ENCODE results near the gene THSD4.

The THSD4 gene

DNA sequence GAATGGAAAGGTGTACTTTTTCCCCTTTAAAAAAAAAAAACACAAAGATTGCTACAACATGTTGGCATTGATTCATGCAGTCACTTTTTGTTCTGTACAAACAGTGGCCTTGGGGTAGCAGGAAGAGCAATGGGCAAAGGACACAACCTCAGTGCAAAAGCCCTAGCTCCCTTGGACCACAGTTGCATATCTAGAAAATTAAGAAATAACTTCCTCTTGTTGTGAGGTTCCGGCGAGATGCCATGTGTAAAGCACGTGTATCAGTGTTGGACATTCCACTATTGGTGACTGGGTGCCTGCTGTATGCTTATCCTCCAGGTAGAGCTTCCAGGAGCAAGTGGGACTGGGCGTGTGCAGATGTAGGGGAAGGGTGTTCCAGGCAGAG is 164.5 kb downstream of the THSD4 start:
- H3K4me3 ChIP-seq (replicated peaks; ENCODE audit: low read depth, low read length) = no peak overlapping the region
- TF ChIP-seq, protein P1, sequence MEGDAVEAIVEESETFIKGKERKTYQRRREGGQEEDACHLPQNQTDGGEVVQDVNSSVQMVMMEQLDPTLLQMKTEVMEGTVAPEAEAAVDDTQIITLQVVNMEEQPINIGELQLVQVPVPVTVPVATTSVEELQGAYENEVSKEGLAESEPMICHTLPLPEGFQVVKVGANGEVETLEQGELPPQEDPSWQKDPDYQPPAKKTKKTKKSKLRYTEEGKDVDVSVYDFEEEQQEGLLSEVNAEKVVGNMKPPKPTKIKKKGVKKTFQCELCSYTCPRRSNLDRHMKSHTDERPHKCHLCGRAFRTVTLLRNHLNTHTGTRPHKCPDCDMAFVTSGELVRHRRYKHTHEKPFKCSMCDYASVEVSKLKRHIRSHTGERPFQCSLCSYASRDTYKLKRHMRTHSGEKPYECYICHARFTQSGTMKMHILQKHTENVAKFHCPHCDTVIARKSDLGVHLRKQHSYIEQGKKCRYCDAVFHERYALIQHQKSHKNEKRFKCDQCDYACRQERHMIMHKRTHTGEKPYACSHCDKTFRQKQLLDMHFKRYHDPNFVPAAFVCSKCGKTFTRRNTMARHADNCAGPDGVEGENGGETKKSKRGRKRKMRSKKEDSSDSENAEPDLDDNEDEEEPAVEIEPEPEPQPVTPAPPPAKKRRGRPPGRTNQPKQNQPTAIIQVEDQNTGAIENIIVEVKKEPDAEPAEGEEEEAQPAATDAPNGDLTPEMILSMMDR (IDR thresholded peaks at IDR 0.05; ENCODE audit: low read length, missing control alignments) = no peak
- peak; percentile 27 for DNase-seq (ENCODE audit: low read depth)

GRCh38 chr15:71280206-71280605 is 164.9 kb downstream of the THSD4 start:
- no peak for DNase-seq (ENCODE audit: low read depth)
- TF ChIP-seq, protein P1 (IDR thresholded peaks at IDR 0.05; ENCODE audit: low read length, missing control alignments) = no peak
- no peak overlapping the region for H3K4me3 ChIP-seq (replicated peaks; ENCODE audit: low read depth, low read length)

DNA sequence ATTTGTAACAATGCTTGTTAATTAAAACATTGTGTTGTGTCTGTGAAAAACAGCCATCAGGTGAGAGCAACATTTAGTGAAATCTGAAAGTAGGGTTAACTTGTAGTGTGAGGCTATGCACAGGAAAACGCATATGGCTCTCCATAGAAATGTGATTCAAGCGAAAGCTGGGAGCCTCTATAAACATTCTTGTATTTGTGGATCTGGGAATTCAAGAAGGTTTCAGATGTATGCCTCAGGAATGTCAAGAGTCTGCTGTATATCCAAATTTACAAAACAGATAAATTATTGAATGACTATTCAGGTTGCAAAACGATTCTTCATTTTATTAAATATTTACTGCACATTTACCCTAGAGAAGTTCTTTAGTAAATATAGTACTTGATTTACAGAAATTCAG is 166.0 kb downstream of the THSD4 start:
- no peak for DNase-seq (ENCODE audit: low read depth)
- H3K4me3 ChIP-seq (replicated peaks; ENCODE audit: low read depth, low read length) = no peak overlapping the region
- TF ChIP-seq, protein P1 (IDR thresholded peaks at IDR 0.05; ENCODE audit: low read length, missing control alignments) = no peak

DNA sequence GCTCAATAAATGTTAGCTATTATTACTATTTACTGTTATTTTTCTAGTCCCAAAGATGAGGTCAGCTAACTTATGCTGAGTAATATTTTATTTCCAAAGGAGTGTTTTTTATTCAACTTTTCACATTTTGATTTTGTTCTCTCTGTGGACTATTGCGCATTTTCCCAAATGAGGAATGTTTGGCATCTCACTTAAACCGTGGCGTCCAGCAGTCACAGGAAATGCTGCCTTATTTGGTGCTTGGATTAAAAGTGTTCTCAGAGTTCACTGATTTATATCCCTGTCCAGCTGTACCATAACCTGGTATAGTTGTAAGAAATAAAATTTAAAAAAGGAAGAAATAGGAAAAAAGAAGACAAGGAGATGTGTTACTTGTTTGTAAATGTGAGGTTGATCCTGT is 166.8 kb downstream of the THSD4 start:
- no peak overlapping the region for H3K4me3 ChIP-seq (replicated peaks; ENCODE audit: low read depth, low read length)
- TF ChIP-seq, protein P1 (IDR thresholded peaks at IDR 0.05; ENCODE audit: low read length, missing control alignments) = no peak
- peak; percentile 92 for DNase-seq (ENCODE audit: low read depth)

GRCh38 chr15:71288348-71288955 is 173.2 kb downstream of the THSD4 start:
- TF ChIP-seq, protein P1 (IDR thresholded peaks at IDR 0.05; ENCODE audit: low read length, missing control alignments) = no peak
- no peak for DNase-seq (ENCODE audit: low read depth)
- H3K4me3 ChIP-seq (replicated peaks; ENCODE audit: low read depth, low read length) = no peak overlapping the region

DNA sequence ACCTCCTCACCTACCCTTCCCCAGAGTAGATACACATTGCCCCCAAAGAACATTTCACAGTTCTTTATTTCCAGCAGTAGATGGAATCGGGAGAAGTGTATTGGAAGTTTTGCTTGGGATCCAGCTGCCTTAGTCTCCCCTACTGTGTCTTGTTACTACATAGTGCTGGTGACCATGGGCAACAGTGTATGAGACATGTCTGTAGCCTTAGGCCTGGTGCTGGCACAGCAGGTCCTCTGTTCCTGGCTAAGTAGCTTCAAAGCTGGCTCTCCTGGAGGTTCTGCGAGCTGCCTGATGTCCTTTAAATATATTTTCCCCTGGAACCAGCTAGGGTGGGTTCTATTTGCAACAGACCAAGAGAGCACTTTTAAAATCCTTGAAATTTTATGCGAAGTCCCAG is 174.7 kb downstream of the THSD4 start:
- DNase-seq (ENCODE audit: low read depth) = no peak
- no peak overlapping the region for H3K4me3 ChIP-seq (replicated peaks; ENCODE audit: low read depth, low read length)
- TF ChIP-seq, protein P1 (IDR thresholded peaks at IDR 0.05; ENCODE audit: low read length, missing control alignments) = no peak

Measured in fibroblast of pulmonary artery (primary cell).